Ishikawa (cell line): Measurements from ENCODE around the gene CYBA.

Experiments
- CEBPB ChIP-seq: IDR thresholded peaks from 2 replicates; pipeline ENCODE4 v1.6.1; 2012
- CREB1 ChIP-seq: IDR thresholded peaks from 2 replicates; pipeline ENCODE4 v1.6.1; 2012; ENCODE audit warnings: low read depth
- EGR1 ChIP-seq: IDR thresholded peaks from 2 replicates; pipeline ENCODE4 v1.6.1; 2012
- EP300 ChIP-seq: IDR thresholded peaks from 2 replicates; pipeline ENCODE4 v1.6.1; 2012; ENCODE audit warnings: borderline replicate concordance
- FOXM1 ChIP-seq: IDR thresholded peaks from 2 replicates; pipeline ENCODE4 v1.6.1; 2012; ENCODE audit warnings: low read depth, borderline replicate concordance
- NFIC ChIP-seq: IDR thresholded peaks from 2 replicates; pipeline ENCODE4 v1.6.1; 2012
- RAD21 ChIP-seq: IDR thresholded peaks from 2 replicates; pipeline ENCODE4 v1.6.1; 2012; ENCODE audit warnings: low read depth
- REST ChIP-seq: IDR thresholded peaks from 2 replicates; pipeline ENCODE4 v1.6.1; 2012; ENCODE audit warnings: low read depth, mild to moderate bottlenecking
- TAF1 ChIP-seq: IDR thresholded peaks from 2 replicates; pipeline ENCODE4 v1.6.1; 2012; ENCODE audit warnings: low read depth, mild to moderate bottlenecking
- TCF12 ChIP-seq: IDR thresholded peaks from 2 replicates; pipeline ENCODE4 v1.6.1; 2012; ENCODE audit warnings: low read depth
- TEAD4 ChIP-seq: IDR thresholded peaks from 2 replicates; pipeline ENCODE4 v1.6.1; 2012
- USF1 ChIP-seq: IDR thresholded peaks from 2 replicates; pipeline ENCODE4 v1.6.1; 2012
- YY1 ChIP-seq: IDR thresholded peaks from 2 replicates; pipeline ENCODE4 v1.6.1; 2012; ENCODE audit warnings: low read depth
- ZBTB7A ChIP-seq: IDR thresholded peaks from 2 replicates; pipeline ENCODE4 v1.6.1; 2012; ENCODE audit warnings: low read depth
- TF ChIP-seq, protein P1 (sequence below): IDR thresholded peaks from 2 replicates; pipeline ENCODE4 v1.6.1; 2012

CYBA gene

DNA sequence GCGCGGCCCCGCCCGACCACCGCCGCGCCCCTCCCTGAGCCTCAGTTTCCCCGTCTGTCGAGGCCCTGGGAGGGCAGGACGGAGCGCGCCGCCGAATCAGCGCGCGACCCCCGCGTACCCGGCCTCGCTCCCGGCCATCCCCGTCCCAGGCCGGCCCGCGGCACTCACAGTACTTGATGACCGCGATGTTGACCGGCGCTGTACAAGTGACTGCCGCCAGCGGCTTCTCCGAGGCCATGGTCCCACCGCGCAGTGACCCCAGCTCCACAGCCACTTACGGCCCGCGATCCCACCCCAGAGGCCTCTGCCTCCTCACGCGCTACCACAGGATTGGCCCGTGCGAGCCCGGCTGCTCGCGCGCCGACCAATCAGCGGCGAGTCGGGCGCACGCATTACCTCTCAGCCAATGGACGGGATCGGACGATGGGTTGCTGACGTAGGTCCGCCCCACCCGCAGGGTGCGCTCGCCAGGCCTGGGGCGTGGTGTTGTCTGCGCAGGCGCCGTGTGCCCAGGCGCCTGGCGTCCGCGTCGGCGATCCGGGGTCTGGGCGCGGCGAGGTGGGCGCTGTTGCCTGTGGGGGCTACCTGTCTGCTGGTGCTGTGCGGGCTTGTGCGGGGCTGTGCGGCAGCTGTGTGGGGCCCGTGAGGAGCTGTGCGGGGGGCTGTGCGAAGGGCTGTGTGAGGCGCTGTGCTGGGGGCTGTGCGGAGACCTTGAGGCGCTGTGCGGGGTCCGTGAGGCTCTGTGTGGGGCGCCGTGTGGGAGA, 12.2 kb upstream of the CYBA start, which contains the start of gene MVD:
Gene MVD (minus strand): TSS at position 249 of the 764 bp plus-strand sequence. CDS start 11 bp downstream, at position 238.
- TF ChIP-seq NFIC (peak; percentile 9; the same call in 1 of the 2 replicates), TAF1 (peak; percentile 84), CEBPB (no peak), YY1 (peak; percentile 72), EP300 (peak; percentile 52; the same call in 1 of the 2 replicates), REST (0 out of 2 replicates have a peak, but pooled peaks have one; percentile 18), ZBTB7A (no peak; the same call in 1 of the 2 replicates), FOXM1 (peak; percentile 66; the same call in 1 of the 2 replicates), CREB1 (peak; percentile 87)
- TF ChIP-seq, protein P1, sequence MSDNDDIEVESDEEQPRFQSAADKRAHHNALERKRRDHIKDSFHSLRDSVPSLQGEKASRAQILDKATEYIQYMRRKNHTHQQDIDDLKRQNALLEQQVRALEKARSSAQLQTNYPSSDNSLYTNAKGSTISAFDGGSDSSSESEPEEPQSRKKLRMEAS = peak; percentile 68

GRCh38 chr16:88662222-88662842, 11.5 kb upstream of the CYBA start:
- TF ChIP-seq EP300 (no peak), EGR1 (no peak), CEBPB (no peak), REST (no peak), FOXM1 (no peak), USF1 (no peak), YY1 (no peak), TEAD4 (no peak), TAF1 (no peak)
- TF ChIP-seq, protein P1 = no peak

DNA sequence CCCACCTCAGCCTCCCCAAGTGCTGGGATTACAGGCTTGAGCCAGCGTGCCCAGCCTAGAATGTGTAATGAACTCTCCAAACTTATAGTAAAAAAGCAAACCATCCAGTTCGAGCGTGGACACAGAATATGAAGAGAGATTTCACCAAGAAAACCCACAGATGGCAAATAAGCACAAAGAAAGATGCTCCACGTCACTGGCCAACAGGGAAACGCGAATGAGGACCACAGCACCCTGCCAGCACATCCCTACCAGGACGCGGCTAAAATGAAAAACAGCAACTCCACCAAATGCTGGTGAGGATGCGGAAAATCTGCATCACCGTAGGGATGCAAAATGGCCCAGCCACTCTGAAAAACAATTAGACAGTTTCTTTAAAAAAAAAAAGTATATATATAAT, 10.6 kb upstream of the CYBA start:
- no peak for TF ChIP-seq REST
- no peak for TF ChIP-seq RAD21
- TF ChIP-seq, protein P1 = no peak
- no peak for TF ChIP-seq ZBTB7A
- TF ChIP-seq TEAD4 = no peak
- TF ChIP-seq CREB1 = no peak
- no peak for TF ChIP-seq TCF12
- no peak for TF ChIP-seq NFIC
- no peak for TF ChIP-seq EP300
- no peak for TF ChIP-seq TAF1
- no peak for TF ChIP-seq FOXM1
- no peak for TF ChIP-seq YY1
- TF ChIP-seq USF1 = no peak
- TF ChIP-seq CEBPB = no peak
- no peak for TF ChIP-seq EGR1
